Measurements from ENCODE around the gene KANSL3.

Gene KANSL3

GRCh38 chr2:96547203-96547641 lies 90.9 kb downstream of the KANSL3 start:
- ChIA-PET POLR2A (no interaction called here), CTCF (interaction anchor here (1.2 to 1.9 kb wide), 5 partner anchors 10 to 38 kb away, joined by 3 to 7 read pairs (median 6); no protein-coding TSS in a partner anchor)
- no peak for TF ChIP-seq CTCF (IDR thresholded peaks at IDR 0.05; ENCODE audit: control extremely low read depth, extremely low read depth, low read depth, missing control alignments)
- DNase-seq (ENCODE audit: extremely low spot score): no peak

- ChIA-PET POLR2A (no interaction called here), CTCF (interaction anchor here (0.9 to 1.8 kb wide), 4 partner anchors 7 to 37 kb away, joined by 3 to 7 read pairs (median 4); no protein-coding TSS in a partner anchor)
Observed at GRCh38 chr2:96546797-96547196, 91.3 kb downstream of the KANSL3 start.

GRCh38 chr2:96546321-96546720 lies 91.8 kb downstream of the KANSL3 start:
- ChIA-PET POLR2A (no interaction called here), CTCF (interaction anchor here (0.9 to 1.3 kb wide), 2 partner anchors 8 to 11 kb away, joined by 3 read pairs; no protein-coding TSS in a partner anchor)
- no peak for DNase-seq (ENCODE audit: extremely low spot score)
- TF ChIP-seq CTCF (IDR thresholded peaks at IDR 0.05; ENCODE audit: control extremely low read depth, extremely low read depth, low read depth, missing control alignments): no peak

More at GRCh38 chr2:96546797-96547196, 91.3 kb downstream of the KANSL3 start:
- no peak for TF ChIP-seq CTCF (IDR thresholded peaks at IDR 0.05; ENCODE audit: control extremely low read depth, extremely low read depth, low read depth, missing control alignments)
- DNase-seq (ENCODE audit: extremely low spot score): no peak
